A673 (cell line): Measurements from ENCODE around the gene NSD2.

Experiments used
- EZH2 ChIP-seq: fragments of 200-600 bp; sonication (generic); IDR thresholded peaks from 2 replicates; pipeline ENCODE4 v1.6.1; 2017; ENCODE audit warnings: borderline replicate concordance, low read depth, mild to moderate bottlenecking, mixed read lengths, antibody characterized with exemption, low read length; ENCODE audit not compliant: poor library complexity, severe bottlenecking
- TF ChIP-seq, protein P1 (sequence below): fragments of 300-800, 200-600 bp; sonication (generic); conservative IDR thresholded peaks from 2 replicates; pipeline ENCODE4 v1.5.1; 2017; ENCODE audit warnings: low read depth, mild to moderate bottlenecking, antibody characterized with exemption, low read length, moderate library complexity, mixed read lengths

- TF ChIP-seq, protein P1, sequence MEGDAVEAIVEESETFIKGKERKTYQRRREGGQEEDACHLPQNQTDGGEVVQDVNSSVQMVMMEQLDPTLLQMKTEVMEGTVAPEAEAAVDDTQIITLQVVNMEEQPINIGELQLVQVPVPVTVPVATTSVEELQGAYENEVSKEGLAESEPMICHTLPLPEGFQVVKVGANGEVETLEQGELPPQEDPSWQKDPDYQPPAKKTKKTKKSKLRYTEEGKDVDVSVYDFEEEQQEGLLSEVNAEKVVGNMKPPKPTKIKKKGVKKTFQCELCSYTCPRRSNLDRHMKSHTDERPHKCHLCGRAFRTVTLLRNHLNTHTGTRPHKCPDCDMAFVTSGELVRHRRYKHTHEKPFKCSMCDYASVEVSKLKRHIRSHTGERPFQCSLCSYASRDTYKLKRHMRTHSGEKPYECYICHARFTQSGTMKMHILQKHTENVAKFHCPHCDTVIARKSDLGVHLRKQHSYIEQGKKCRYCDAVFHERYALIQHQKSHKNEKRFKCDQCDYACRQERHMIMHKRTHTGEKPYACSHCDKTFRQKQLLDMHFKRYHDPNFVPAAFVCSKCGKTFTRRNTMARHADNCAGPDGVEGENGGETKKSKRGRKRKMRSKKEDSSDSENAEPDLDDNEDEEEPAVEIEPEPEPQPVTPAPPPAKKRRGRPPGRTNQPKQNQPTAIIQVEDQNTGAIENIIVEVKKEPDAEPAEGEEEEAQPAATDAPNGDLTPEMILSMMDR, result no peak
- no peak for TF ChIP-seq EZH2
These were observed 31.1 kb downstream of the NSD2 start for GRCh38 chr4:1902243-1902642.
